H1 (cell line): ENCODE measurements around the gene CTNS. TPM values are rescaled to one million over a fixed set of nuclear protein-coding genes. Genes with fewer than 3 reads are reported as not detected.

Experiments
- CTCF ChIA-PET: fragments of 300-600 bp; sonication (Branson Sonifier 250); formaldehyde crosslinking; loops from one replicate; lab custom pipeline; 2021; ENCODE audit not compliant: partially characterized antibody; lab: Charles Lee
- POLR2A ChIA-PET: fragments of 300-600 bp; sonication (Branson Sonifier 250); formaldehyde crosslinking; loops from one replicate; lab custom pipeline; 2021; ENCODE audit warnings: inconsistent platforms; ENCODE audit not compliant: partially characterized antibody; lab: Charles Lee
- DNase-seq, 2 experiments: peaks; one replicate each; pipeline versions ENCODE4 v3.0.0 to v3.0.0-alpha.2; 2010 to 2022; ENCODE audit warnings: low spot score in 2 of 2, low read depth in 1 of 2, mixed read lengths in 1 of 2
- FAIRE-seq: peaks from 2 replicates; lab custom pipeline; 2011; peaks lifted over from hg19 to GRCh38; lab: Jason Lieb, UNC
- H2AFZ ChIP-seq: 2 replicates; pipeline ENCODE4 v1.8.1; 2012; ENCODE audit warnings: low read length, inconsistent platforms
- H2AK5ac ChIP-seq: 2 replicates; pipeline ENCODE4 v1.6.1; 2013; ENCODE audit warnings: low read depth, low read length
- H2BK120ac ChIP-seq: replicated peaks from 2 replicates; pipeline ENCODE3; 2013; ENCODE audit warnings: low read depth, low read length, inconsistent platforms
- H2BK12ac ChIP-seq: 2 replicates; pipeline ENCODE4 v1.6.1; 2013; ENCODE audit warnings: low read depth, low read length
- H2BK15ac ChIP-seq: 2 replicates; pipeline ENCODE4 v1.6.1; 2013; ENCODE audit warnings: low read length
- H2BK20ac ChIP-seq: 2 replicates; pipeline ENCODE4 v1.6.1; 2013; ENCODE audit warnings: low read length
- H2BK5ac ChIP-seq: 2 replicates; pipeline ENCODE4 v1.6.1; 2013; ENCODE audit warnings: low read depth, low read length
- H3K14ac ChIP-seq: 2 replicates; pipeline ENCODE4 v1.6.1; 2013; ENCODE audit warnings: inconsistent platforms; ENCODE audit not compliant: insufficient read length
- H3K18ac ChIP-seq: 2 replicates; pipeline ENCODE4 v1.6.1; 2013; ENCODE audit warnings: low read length; ENCODE audit errors: extremely low read depth
- H3K23ac ChIP-seq: 2 replicates; pipeline ENCODE4 v1.6.1; 2013; ENCODE audit warnings: inconsistent platforms; ENCODE audit not compliant: insufficient read length
- H3K23me2 ChIP-seq: 2 replicates; pipeline ENCODE4 v1.6.1; 2013; ENCODE audit warnings: low read depth, low read length
- H3K27ac ChIP-seq: 2 replicates; pipeline ENCODE4 v1.6.1; 2011; ENCODE audit warnings: low read depth, low read length, inconsistent platforms
- H3K27me3 ChIP-seq, 4 experiments: replicated peaks in 1 of 4; 1 replicate in 1 of 4; 2 replicates in 3 of 4; pipeline versions ENCODE4 v1.6.1 to v1.8.1; 2011 to 2013; ENCODE audit warnings: low read length in 3 of 4, mild to moderate bottlenecking in 3 of 4, inconsistent platforms in 2 of 4, mixed read lengths in 2 of 4, moderate library complexity in 1 of 4; ENCODE audit not compliant: control insufficient read depth in 3 of 4, insufficient read depth in 3 of 4; ENCODE audit errors: extremely low read depth in 1 of 4
- H3K36me3 ChIP-seq, 4 experiments: 2 replicates each; pipeline versions ENCODE4 v1.6.1 to v1.8.1; 2011 to 2013; ENCODE audit warnings: mild to moderate bottlenecking in 4 of 4, low read length in 3 of 4, moderate library complexity in 2 of 4, control low read depth in 1 of 4, inconsistent platforms in 1 of 4; ENCODE audit not compliant: insufficient read depth in 4 of 4, control insufficient read depth in 2 of 4
- H3K4ac ChIP-seq: replicated peaks from 2 replicates; pipeline ENCODE3; 2013; ENCODE audit warnings: low read length, low read depth, mixed read lengths, inconsistent platforms; ENCODE audit not compliant: insufficient read length
- H3K4me1 ChIP-seq, 4 experiments: replicated peaks in 1 of 4; 1 replicate in 1 of 4; 2 replicates in 3 of 4; pipeline versions ENCODE4 v1.6.1 to v1.8.1; 2011 to 2013; ENCODE audit warnings: low read length in 3 of 4, inconsistent platforms in 2 of 4, mixed read lengths in 1 of 4; ENCODE audit not compliant: insufficient read depth in 4 of 4, control insufficient read depth in 3 of 4
- H3K4me2 ChIP-seq, 2 experiments: 2 replicates each; pipeline versions ENCODE4 v1.6.1 to v1.8.1; 2011 to 2013; ENCODE audit warnings: low read depth in 2 of 2, low read length in 2 of 2, control low read depth in 1 of 2, inconsistent platforms in 1 of 2, mild to moderate bottlenecking in 1 of 2; ENCODE audit not compliant: insufficient read depth in 1 of 2
- H3K4me3 ChIP-seq, 4 experiments: fragments of 200-600, 300-600 bp in 1 of 4; sonication (generic), shearing (Covaris generic), sonication (Bioruptor Twin) in 1 of 4; 2 replicates each; pipeline versions ENCODE4 v1.5.1 to v1.8.1; 2011 to 2016; ENCODE audit warnings: low read length in 4 of 4, low read depth in 3 of 4, control low read depth in 2 of 4, inconsistent platforms in 2 of 4, mild to moderate bottlenecking in 2 of 4, mixed read lengths in 1 of 4, moderate library complexity in 1 of 4; ENCODE audit not compliant: insufficient read depth in 2 of 4; ENCODE audit errors: extremely low read depth in 1 of 4
- H3K56ac ChIP-seq: replicated peaks from 2 replicates; pipeline ENCODE3; 2013; ENCODE audit warnings: low read depth, mild to moderate bottlenecking, mixed read lengths, low read length, inconsistent platforms; ENCODE audit not compliant: insufficient read length
- H3K79me1 ChIP-seq: 2 replicates; pipeline ENCODE4 v1.6.1; 2013; ENCODE audit warnings: low read depth, low read length, control low read depth
- H3K79me2 ChIP-seq, 2 experiments: 2 replicates each; pipeline versions ENCODE4 v1.6.1 to v1.8.1; 2012 to 2013; ENCODE audit warnings: low read length in 2 of 2, mild to moderate bottlenecking in 2 of 2, inconsistent platforms in 1 of 2; ENCODE audit not compliant: insufficient read depth in 2 of 2, control insufficient read depth in 1 of 2
- H3K9ac ChIP-seq, 4 experiments: replicated peaks in 1 of 4; 1 replicate in 1 of 4; 2 replicates in 3 of 4; pipeline versions ENCODE4 v1.6.1 to v1.8.1; 2011 to 2013; ENCODE audit warnings: low read depth in 3 of 4, low read length in 3 of 4, control low read depth in 2 of 4, mild to moderate bottlenecking in 2 of 4, moderate library complexity in 2 of 4, inconsistent platforms in 1 of 4; ENCODE audit errors: extremely low read depth in 1 of 4
- H3K9me3 ChIP-seq, 2 experiments: 2 replicates each; pipeline versions ENCODE4 v1.6.1 to v1.8.1; 2012 to 2013; ENCODE audit warnings: mild to moderate bottlenecking in 2 of 2, moderate library complexity in 2 of 2, control low read depth in 1 of 2, inconsistent platforms in 1 of 2, low read depth in 1 of 2, low read length in 1 of 2, mixed read lengths in 1 of 2; ENCODE audit not compliant: insufficient read depth in 2 of 2
- H4K20me1 ChIP-seq, 2 experiments: replicated peaks in 1 of 2; 2 replicates each; pipeline versions ENCODE3 to v1.8.1; 2011 to 2013; ENCODE audit warnings: inconsistent platforms in 2 of 2, low read length in 2 of 2, mild to moderate bottlenecking in 1 of 2; ENCODE audit not compliant: insufficient read depth in 2 of 2, control insufficient read depth in 1 of 2
- H4K5ac ChIP-seq: 2 replicates; pipeline ENCODE4 v1.6.1; 2013; ENCODE audit warnings: low read length, low read depth, mixed read lengths, inconsistent platforms; ENCODE audit not compliant: insufficient read length
- H4K8ac ChIP-seq: 2 replicates; pipeline ENCODE4 v1.8.0; 2013; ENCODE audit warnings: mild to moderate bottlenecking, moderate library complexity, low read length, inconsistent platforms; ENCODE audit not compliant: insufficient read depth; ENCODE audit errors: extremely low read depth
- H4K91ac ChIP-seq: replicated peaks from 2 replicates; pipeline ENCODE3; 2013; ENCODE audit warnings: low read length, mixed read lengths, inconsistent platforms; ENCODE audit not compliant: insufficient read length
- CTCF ChIP-seq, 3 experiments: IDR thresholded peaks; 1 replicate in 2 of 3; 2 replicates in 1 of 3; pipeline versions ENCODE4 v1.5.1 to v1.6.1; 2011; ENCODE audit warnings: low read length in 3 of 3, mild to moderate bottlenecking in 3 of 3, inconsistent platforms in 2 of 3, low read depth in 1 of 3, moderate library complexity in 1 of 3; ENCODE audit not compliant: insufficient read depth in 1 of 3; ENCODE audit errors: control extremely low read depth in 1 of 3
- SP4 ChIP-seq: IDR thresholded peaks from 2 replicates; pipeline ENCODE4 v1.6.1; 2012; ENCODE audit warnings: low read length, inconsistent platforms
- WGBS, 2 experiments: shearing (Covaris generic) in 1 of 2; methylation state at CpG; one replicate each; pipeline versions ENCODE4 v1.1.6 to v1.1.7; 2013 to 2015; ENCODE audit warnings: low lambda C conversion rate in 2 of 2, mixed read lengths in 2 of 2, inconsistent platforms in 1 of 2, low coverage in 1 of 2, missing lambda C conversion rate in 1 of 2; ENCODE audit not compliant: insufficient replicate concordance in 2 of 2, insufficient coverage in 1 of 2, insufficient read length in 1 of 2; ENCODE audit errors: extremely low coverage in 1 of 2, missing lambda C conversion rate in 1 of 2; 5-methylcytosine and 5-hydroxymethylcytosine counted together
- polyA plus RNA-seq, 7 experiments: library from polyadenylated mRNA; depleted of rRNA in 3 of 7; stranded (reverse) in 5 of 7; unstranded in 2 of 7; fragments of >200 nt in 5 of 7; fragments of 200-250 nt in 2 of 7; gene quantifications; 1 replicate in 5 of 7; 2 replicates in 1 of 7; 4 replicates in 1 of 7; pipeline versions ENCODE4 v1.2.1 to v1.2.3, GENCODE V29; 2011 to 2013; ENCODE audit warnings: missing spikeins in 2 of 7, mixed read lengths in 2 of 7
- total RNA-seq: library from RNA; stranded (reverse); fragmentation: NEBNext Ultra II Directional; extraction: Animal tissue kit (Norgen Biotek cat#: 25700); gene quantifications from 2 replicates; pipeline ENCODE4 v1.2.1, GENCODE V29; 2021

The CTNS gene
- total and polyA plus RNA-seq, 2 of the 8 experiments (the other 6 are each of a cell fraction or from before 2014, with no cell fraction given): 11.6 to 12.9 TPM

DNA sequence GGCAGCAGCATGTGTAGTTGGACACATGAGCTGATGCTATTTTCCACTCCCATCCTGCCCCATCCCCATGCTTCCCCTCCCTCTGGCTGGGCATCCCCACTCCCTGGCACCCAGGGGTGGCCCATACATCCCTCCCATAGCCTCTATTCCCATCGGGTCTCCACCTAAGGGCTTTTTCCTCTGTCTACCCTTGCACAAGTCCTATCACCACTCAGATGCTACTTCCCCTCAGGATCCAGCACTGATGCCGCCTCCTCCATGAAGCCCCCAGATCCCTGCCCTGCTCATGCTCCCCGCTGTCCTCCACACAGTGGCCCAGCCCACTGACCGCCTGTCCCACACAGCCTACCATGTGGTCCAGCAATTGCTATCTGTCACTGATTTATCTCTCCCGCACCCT, 43.2 kb upstream of the CTNS start:
- Histone ChIP-seq H2BK120ac (no peak overlapping the region), H3K9me3 (no peaks in the 10 kb centered on the region)

More for the DNA sequence above, 43.2 kb upstream of the CTNS start:
- Histone ChIP-seq H3K23ac (no peak overlapping the region), H3K27me3 (no peaks in the 10 kb centered on the region), H3K4me2 (no peak overlapping the region), H2BK20ac (no peak overlapping the region), H2AFZ (no peak overlapping the region), H3K9ac (no peak overlapping the region), H4K20me1 (peaks cover 0 to 2% of the 10 kb centered on the region in 2 experiments), H4K8ac (no peak overlapping the region), H3K18ac (no peak overlapping the region), H3K79me2 (no peaks in the 10 kb centered on the region), H4K5ac (no peak overlapping the region), H3K36me3 (peaks cover 0 to 3% (median 1%) of the 10 kb centered on the region in 4 experiments; a peak in 3 of 8 replicates), H2BK15ac (no peak overlapping the region), H3K4me3 (no peak overlapping the region), H3K27ac (no peak overlapping the region), H3K14ac (no peak overlapping the region), H3K4ac (no peak overlapping the region), H3K56ac (no peak overlapping the region), H3K79me1 (no peaks in the 10 kb centered on the region), H3K4me1 (no peaks in the 10 kb centered on the region; a peak in 1 of 7 replicates), H4K91ac (no peak overlapping the region), H3K23me2 (no peaks in the 10 kb centered on the region), H2AK5ac (no peak overlapping the region), H2BK12ac (no peak overlapping the region), H2BK5ac (no peak overlapping the region)
- no peak for DNase-seq
- ChIA-PET CTCF (interaction anchor here (0.5 to 3.1 kb wide), 3 partner anchors 10 to 108 kb away, joined by 4 to 15 read pairs (median 5); no protein-coding TSS in a partner anchor), POLR2A (interaction anchor here (0.7 to 0.8 kb wide), 2 partner anchors 11 to 136 kb away, joined by 3 read pairs; no protein-coding TSS in a partner anchor)
- no peak for FAIRE-seq
- TF ChIP-seq CTCF (IDR thresholded peaks at IDR 0.05; ENCODE audit: control extremely low read depth in 1 of 3, insufficient read depth in 1 of 3, low read depth in 1 of 3, low read length in 3 of 3) (no peak), SP4 (no peak)
- 89% methylated on average over 5 of the region's 5 CpGs; no CpG with 5 or more reads in 1 of the 2 experiments for WGBS, 2 experiments
